ENCODE data around the gene SBF2. TPM values are rescaled to one million over a fixed set of nuclear protein-coding genes. Genes with fewer than 3 reads are reported as not detected.

The SBF2 gene
- total and polyA plus RNA-seq, 9 of the 15 experiments (the other 6 are each of a cell fraction or from before 2014, with no cell fraction given) = 0.80 to 9.5 (median 5.0) TPM

- peak; percentile 18; the same call in 1 of the 2 replicates for TF ChIP-seq NFE2 (IDR thresholded peaks at IDR 0.05; ENCODE audit: low read depth)
- TF ChIP-seq SRSF9 (IDR thresholded peaks at IDR 0.05; ENCODE audit: borderline replicate concordance, low read depth, low read length) = no peak
- TF ChIP-seq ZNF253 (CRISPR knock-in tag; conservative IDR thresholded peaks at IDR 0.05) = no peak
- no peak for TF ChIP-seq NR1H2 (CRISPR knock-in tag; IDR thresholded peaks at IDR 0.05)
- TF ChIP-seq TOE1 (IDR thresholded peaks at IDR 0.05; ENCODE audit: borderline replicate concordance) = no peak
- no peak for TF ChIP-seq TOE1 (CRISPR knock-in tag; IDR thresholded peaks at IDR 0.05; ENCODE audit: borderline replicate concordance, low read depth)
- TF ChIP-seq RNF2 (IDR thresholded peaks at IDR 0.05) = no peak
- no peak for TF ChIP-seq ZNF655 (CRISPR knock-in tag; IDR thresholded peaks at IDR 0.05)
- TF ChIP-seq XRCC5 (IDR thresholded peaks at IDR 0.05; ENCODE audit: low read depth, low read length) = no peak
- no peak for TF ChIP-seq HSF4 (CRISPR knock-in tag; IDR thresholded peaks at IDR 0.05; ENCODE audit: borderline replicate concordance)
- TF ChIP-seq ZNF212 (CRISPR knock-in tag; IDR thresholded peaks at IDR 0.05) = no peak
- TF ChIP-seq DPF2 (IDR thresholded peaks at IDR 0.05) = peak; percentile 40; the same call in 1 of the 2 replicates
- no peak for TF ChIP-seq ZNF76 (CRISPR knock-in tag; IDR thresholded peaks at IDR 0.05; ENCODE audit: borderline replicate concordance)
- TF ChIP-seq SNRNP70 (optimal IDR thresholded peaks at IDR 0.05; ENCODE audit: low read depth, low read length) = no peak
- no peak for TF ChIP-seq FOXP1 (CRISPR knock-in tag; IDR thresholded peaks at IDR 0.05)
- TF ChIP-seq JUNB (CRISPR knock-in tag; conservative IDR thresholded peaks at IDR 0.05) = no peak
- no peak for TF ChIP-seq SAFB (IDR thresholded peaks at IDR 0.05; ENCODE audit: borderline replicate concordance, low read depth, low read length)
- no peak for TF ChIP-seq PBX2 (CRISPR knock-in tag; IDR thresholded peaks at IDR 0.05; ENCODE audit: low read depth)
- peak; percentile 82 for TF ChIP-seq PBX2 (tag; conservative IDR thresholded peaks at IDR 0.05; ENCODE audit: low read depth)
- TF ChIP-seq PKNOX1 (IDR thresholded peaks at IDR 0.05) = peak; percentile 87
- no peak for TF ChIP-seq TCF15 (CRISPR knock-in tag; IDR thresholded peaks at IDR 0.05)
- TF ChIP-seq ZNF133 (CRISPR knock-in tag; IDR thresholded peaks at IDR 0.05) = no peak
- TF ChIP-seq PURB (CRISPR knock-in tag; IDR thresholded peaks at IDR 0.05; ENCODE audit: low read depth) = no peak
- TF ChIP-seq NFRKB (IDR thresholded peaks at IDR 0.05; ENCODE audit: low read depth) = no peak
- TF ChIP-seq MEIS2 (IDR thresholded peaks at IDR 0.05; ENCODE audit: partially characterized antibody) = peak; percentile 93
- TF ChIP-seq HDGF (IDR thresholded peaks at IDR 0.05) = no peak
These were observed 503.3 kb downstream of the SBF2 start (continued) for GRCh38 chr11:9790703-9791102.
